Activated CD8-positive, alpha-beta T cell treated with anti-CD3 and anti-CD28 coated beads for 36 hours (primary cell): Measurements from ENCODE around the gene RBFOX2. TPM values are rescaled to one million over a fixed set of nuclear protein-coding genes. Genes with fewer than 3 reads are reported as not detected.

Experiments
- ATAC-seq: fragments of 200-7000 bp; cut with Tn5 transposase; one replicate; pipeline ENCODE4 v1.10.0; 2021; ENCODE audit warnings: mild to moderate bottlenecking, moderate library complexity
- CTCF ChIA-PET: fragments of 350-600 bp; sonication (Branson Sonifier 250); formaldehyde crosslinking; loops from one replicate; lab custom pipeline; 2021; ENCODE audit warnings: antibody characterized with exemption; lab: Charles Lee
- POLR2A ChIA-PET: fragments of 350-600 bp; sonication (Branson Sonifier 250); formaldehyde crosslinking; loops from one replicate; lab custom pipeline; 2021; ENCODE audit warnings: antibody characterized with exemption; lab: Charles Lee
- DNase-seq: peaks from one replicate; pipeline ENCODE4 v3.0.0-alpha.2; 2020
- H3K27ac Mint-ChIP-seq: one replicate; pipeline ENCODE4 v1.8.0; 2021; ENCODE audit warnings: mild to moderate bottlenecking, mixed read lengths
- H3K27me3 Mint-ChIP-seq: one replicate; pipeline ENCODE4 v1.8.0; 2021; ENCODE audit warnings: mixed read lengths
- H3K36me3 Mint-ChIP-seq: one replicate; pipeline ENCODE4 v1.8.0; 2021; ENCODE audit warnings: low read depth, mixed read lengths
- H3K4me1 Mint-ChIP-seq: one replicate; pipeline ENCODE4 v1.8.0; 2021; ENCODE audit warnings: low read depth, mixed read lengths
- H3K4me3 Mint-ChIP-seq: one replicate; pipeline ENCODE4 v1.8.0; 2021; ENCODE audit warnings: mild to moderate bottlenecking, moderate library complexity, mixed read lengths
- H3K9me3 Mint-ChIP-seq: one replicate; pipeline ENCODE4 v1.8.0; 2021; ENCODE audit warnings: mixed read lengths
- intact Hi-C: fragments of 100-400 bp; cut with micrococcal nuclease; formaldehyde crosslinking; loops from one replicate; pipeline ENCODE4 v1.10.0; 2022
- total RNA-seq, 2 experiments: library from RNA; stranded (reverse); gene quantifications; one replicate each; pipeline ENCODE4 v1.2.3, GENCODE V29; 2021
- TF ChIP-seq, protein P1 (sequence below): fragments of 200-600 bp; IDR thresholded peaks from one replicate; pipeline ENCODE4 v1.8.0; 2022; ENCODE audit warnings: antibody characterized with exemption, mild to moderate bottlenecking

Gene RBFOX2
- total RNA-seq, 2 experiments from 2014 or later = 3.1 to 3.3 TPM

- ATAC-seq (no peak), DNase-seq (peak; percentile 24)
- Mint-ChIP-seq H3K4me3 (no peak overlapping the region), H3K36me3 (no peaks in the 10 kb centered on the region), H3K27me3 (peaks cover 2% of the 10 kb centered on the region), H3K9me3 (no peaks in the 10 kb centered on the region), H3K27ac (no peak overlapping the region), H3K4me1 (no peaks in the 10 kb centered on the region)
- ChIA-PET CTCF (no interaction called here), POLR2A (interaction anchor here (0.9 kb wide), 1 partner anchor 31 kb away, joined by 3 read pairs; no protein-coding TSS in a partner anchor)
- TF ChIP-seq, protein P1, sequence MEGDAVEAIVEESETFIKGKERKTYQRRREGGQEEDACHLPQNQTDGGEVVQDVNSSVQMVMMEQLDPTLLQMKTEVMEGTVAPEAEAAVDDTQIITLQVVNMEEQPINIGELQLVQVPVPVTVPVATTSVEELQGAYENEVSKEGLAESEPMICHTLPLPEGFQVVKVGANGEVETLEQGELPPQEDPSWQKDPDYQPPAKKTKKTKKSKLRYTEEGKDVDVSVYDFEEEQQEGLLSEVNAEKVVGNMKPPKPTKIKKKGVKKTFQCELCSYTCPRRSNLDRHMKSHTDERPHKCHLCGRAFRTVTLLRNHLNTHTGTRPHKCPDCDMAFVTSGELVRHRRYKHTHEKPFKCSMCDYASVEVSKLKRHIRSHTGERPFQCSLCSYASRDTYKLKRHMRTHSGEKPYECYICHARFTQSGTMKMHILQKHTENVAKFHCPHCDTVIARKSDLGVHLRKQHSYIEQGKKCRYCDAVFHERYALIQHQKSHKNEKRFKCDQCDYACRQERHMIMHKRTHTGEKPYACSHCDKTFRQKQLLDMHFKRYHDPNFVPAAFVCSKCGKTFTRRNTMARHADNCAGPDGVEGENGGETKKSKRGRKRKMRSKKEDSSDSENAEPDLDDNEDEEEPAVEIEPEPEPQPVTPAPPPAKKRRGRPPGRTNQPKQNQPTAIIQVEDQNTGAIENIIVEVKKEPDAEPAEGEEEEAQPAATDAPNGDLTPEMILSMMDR = no peak
- intact Hi-C loops = no loop called here
Observed at GRCh38 chr22:35719212-35719875, 309.3 kb downstream of the RBFOX2 start.

DNA sequence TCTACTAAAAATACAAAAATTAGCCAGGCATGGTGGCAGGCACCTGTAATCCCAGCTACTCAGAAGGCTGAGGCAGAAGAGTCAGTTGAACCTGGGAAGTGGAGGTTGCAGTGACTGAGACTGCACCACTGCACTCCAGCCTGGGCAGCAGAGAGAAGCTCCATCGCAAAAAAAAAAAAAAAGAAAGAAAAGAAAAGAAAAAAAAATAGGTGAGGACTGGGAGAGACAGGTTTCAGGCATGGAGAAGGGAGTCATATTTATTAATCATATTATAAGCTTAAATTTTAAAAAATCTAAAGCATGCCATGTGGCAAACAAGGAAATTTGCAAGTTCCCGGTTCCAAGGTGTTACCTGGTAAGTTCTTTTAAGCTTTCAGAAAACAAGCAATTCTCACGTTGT lies 311.1 kb downstream of the RBFOX2 start, which contains the start of gene APOL5:
TSS of gene APOL5 (plus strand) at position 301 of the 400 bp plus-strand sequence. CDS start at position 301, 0 bp downstream.
- Mint-ChIP-seq H3K4me3 (no peak within 1 kb of the TSS), H3K27me3 (peaks cover 3% of the 10 kb centered on the region), H3K27ac (no peak within 1 kb of the TSS), H3K36me3 (no peaks in the 10 kb centered on the region), H3K9me3 (peaks cover 4% of the 10 kb centered on the region), H3K4me1 (no peaks in the 10 kb centered on the region)
- ChIA-PET POLR2A (interaction anchor here (0.6 kb wide), 1 partner anchor 371 kb away, joined by 3 read pairs; no protein-coding TSS in a partner anchor), CTCF (no interaction called here)
- ATAC-seq (no peak), DNase-seq (no peak)
- intact Hi-C loops = no loop called here
- TF ChIP-seq, protein P1 = no peak

DNA sequence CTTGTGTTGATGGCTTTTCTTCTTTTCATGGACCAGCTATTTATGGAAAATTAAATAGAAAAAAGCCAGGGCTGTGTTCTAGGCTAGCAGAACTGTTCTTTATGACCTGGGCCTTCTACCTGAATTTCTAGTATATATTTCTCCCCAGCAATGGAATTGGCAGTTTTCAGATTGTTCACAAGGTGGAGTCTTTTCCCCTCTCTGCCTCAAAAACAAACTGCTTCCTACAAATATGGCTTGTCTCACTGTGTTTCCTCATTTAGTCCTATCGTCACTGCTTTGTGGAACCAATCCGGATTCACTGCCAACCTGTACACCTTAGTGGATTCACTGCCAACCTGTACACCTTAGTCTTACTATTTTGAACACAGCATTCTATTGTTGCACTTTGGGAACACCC lies 316.0 kb downstream of the RBFOX2 start:
- intact Hi-C loops = no loop called here
- DNase-seq = no peak
- no peak overlapping the region for H3K27ac Mint-ChIP-seq
- ChIA-PET CTCF (no interaction called here), POLR2A (no interaction called here)
- H3K9me3 Mint-ChIP-seq = peaks cover 4% of the 10 kb centered on the region
- TF ChIP-seq, protein P1 = no peak
- no peak overlapping the region for H3K4me3 Mint-ChIP-seq
- no peak for ATAC-seq
- no peaks in the 10 kb centered on the region for H3K4me1 Mint-ChIP-seq
- peaks cover 3% of the 10 kb centered on the region for H3K27me3 Mint-ChIP-seq
- H3K36me3 Mint-ChIP-seq = no peaks in the 10 kb centered on the region

- peaks cover 4% of the 10 kb centered on the region for H3K9me3 Mint-ChIP-seq
Observed at GRCh38 chr22:35711336-35711735, 317.3 kb downstream of the RBFOX2 start.

GRCh38 chr22:35708917-35709316 lies 319.7 kb downstream of the RBFOX2 start:
- ATAC-seq = no peak
- CTCF ChIA-PET = no interaction called here
- POLR2A ChIA-PET = no interaction called here
- DNase-seq = no peak
- Mint-ChIP-seq H3K4me1 (no peaks in the 10 kb centered on the region), H3K27ac (no peak overlapping the region), H3K9me3 (peaks cover 4% of the 10 kb centered on the region), H3K27me3 (peaks cover 1% of the 10 kb centered on the region), H3K36me3 (no peaks in the 10 kb centered on the region), H3K4me3 (no peak overlapping the region)
- intact Hi-C loops = no loop called here
- TF ChIP-seq, protein P1 = no peak

More at GRCh38 chr22:35711336-35711735, 317.3 kb downstream of the RBFOX2 start:
- intact Hi-C loops = no loop called here
- TF ChIP-seq, protein P1 = no peak
- no peaks in the 10 kb centered on the region for H3K4me1 Mint-ChIP-seq
- DNase-seq (no peak), ATAC-seq (no peak)
- no peaks in the 10 kb centered on the region for H3K36me3 Mint-ChIP-seq
- ChIA-PET CTCF (no interaction called here), POLR2A (no interaction called here)
- H3K4me3 Mint-ChIP-seq = no peak overlapping the region
- no peak overlapping the region for H3K27ac Mint-ChIP-seq
- peaks cover 3% of the 10 kb centered on the region for H3K27me3 Mint-ChIP-seq
